ENCODE measurements around the gene CASQ1.

CASQ1 gene

GRCh38 chr1:160169553-160170399 lies 20.6 kb upstream of the CASQ1 start:
- ChIA-PET CTCF (interaction anchor here (0.7 kb wide), 2 partner anchors 185 to 247 kb away, joined by 3 to 4 read pairs; no protein-coding TSS in a partner anchor), POLR2A (no interaction called here)
- no peak for DNase-seq (ENCODE audit: extremely low spot score)
- TF ChIP-seq ELF4 (IDR thresholded peaks at IDR 0.05): no peak
- TF ChIP-seq PKNOX1 (IDR thresholded peaks at IDR 0.05): peak; percentile 81

GRCh38 chr1:160171354-160171753 lies 19.0 kb upstream of the CASQ1 start:
- POLR2A ChIA-PET: no interaction called here
- no peak for DNase-seq (ENCODE audit: extremely low spot score)
- TF ChIP-seq HDGF (IDR thresholded peaks at IDR 0.05; ENCODE audit: borderline replicate concordance) (no peak), SUZ12 (IDR thresholded peaks at IDR 0.05) (no peak), NFRKB (IDR thresholded peaks at IDR 0.05) (no peak), PKNOX1 (IDR thresholded peaks at IDR 0.05) (no peak)
- CTCF ChIA-PET: no interaction called here

GRCh38 chr1:160171980-160172379 lies 18.4 kb upstream of the CASQ1 start:
- ChIA-PET CTCF (no interaction called here), POLR2A (no interaction called here)
- TF ChIP-seq SUZ12 (IDR thresholded peaks at IDR 0.05) (no peak), FOXA1 (IDR thresholded peaks at IDR 0.05) (no peak), NFRKB (IDR thresholded peaks at IDR 0.05) (no peak), BHLHE40 (IDR thresholded peaks at IDR 0.05; ENCODE audit: borderline replicate concordance) (no peak), ZNF384 (IDR thresholded peaks at IDR 0.05) (no peak), FOXK2 (IDR thresholded peaks at IDR 0.05) (no peak), LEF1 (IDR thresholded peaks at IDR 0.05; ENCODE audit: borderline replicate concordance) (no peak), FOXM1 (IDR thresholded peaks at IDR 0.05; ENCODE audit: borderline replicate concordance) (no peak), PKNOX1 (IDR thresholded peaks at IDR 0.05) (no peak), HDGF (IDR thresholded peaks at IDR 0.05; ENCODE audit: borderline replicate concordance) (no peak), ARNT (IDR thresholded peaks at IDR 0.05) (no peak), TARDBP (IDR thresholded peaks at IDR 0.05) (no peak), CTBP1 (IDR thresholded peaks at IDR 0.05; ENCODE audit: borderline replicate concordance) (no peak), SP1 (IDR thresholded peaks at IDR 0.05) (no peak)
- no peak for DNase-seq (ENCODE audit: extremely low spot score)

GRCh38 chr1:160177231-160177630 lies 13.1 kb upstream of the CASQ1 start:
- no peak for TF ChIP-seq CTBP1 (IDR thresholded peaks at IDR 0.05; ENCODE audit: borderline replicate concordance)
- TF ChIP-seq LEF1 (IDR thresholded peaks at IDR 0.05; ENCODE audit: borderline replicate concordance): no peak
- TF ChIP-seq FOXA1 (IDR thresholded peaks at IDR 0.05): no peak
- no peak for TF ChIP-seq HDGF (IDR thresholded peaks at IDR 0.05; ENCODE audit: borderline replicate concordance)
- TF ChIP-seq ELF4 (IDR thresholded peaks at IDR 0.05): no peak
- no peak for TF ChIP-seq SP1 (IDR thresholded peaks at IDR 0.05)
- CTCF ChIA-PET: interaction anchor here (1.1 kb wide), 1 partner anchor 131 kb away, joined by 3 read pairs; no protein-coding TSS in a partner anchor
- DNase-seq (ENCODE audit: extremely low spot score): no peak
- POLR2A ChIA-PET: no interaction called here

- ChIA-PET POLR2A (no interaction called here), CTCF (interaction anchor here (1.1 kb wide), 1 partner anchor 131 kb away, joined by 3 read pairs; no protein-coding TSS in a partner anchor)
- TF ChIP-seq FOXM1 (IDR thresholded peaks at IDR 0.05; ENCODE audit: borderline replicate concordance): no peak
- no peak for TF ChIP-seq ZNF384 (IDR thresholded peaks at IDR 0.05)
- no peak for TF ChIP-seq CTBP1 (IDR thresholded peaks at IDR 0.05; ENCODE audit: borderline replicate concordance)
- TF ChIP-seq FOXA1 (IDR thresholded peaks at IDR 0.05): no peak
- TF ChIP-seq PKNOX1 (IDR thresholded peaks at IDR 0.05): no peak
- no peak for TF ChIP-seq ELF4 (IDR thresholded peaks at IDR 0.05)
- TF ChIP-seq SP1 (IDR thresholded peaks at IDR 0.05): no peak
- TF ChIP-seq ARNT (IDR thresholded peaks at IDR 0.05): no peak
- no peak for TF ChIP-seq NFRKB (IDR thresholded peaks at IDR 0.05)
- TF ChIP-seq TARDBP (IDR thresholded peaks at IDR 0.05): no peak
- TF ChIP-seq LEF1 (IDR thresholded peaks at IDR 0.05; ENCODE audit: borderline replicate concordance): no peak
- no peak for DNase-seq (ENCODE audit: extremely low spot score)
These were observed 12.7 kb upstream of the CASQ1 start for GRCh38 chr1:160177667-160178066.

- no peak for DNase-seq (ENCODE audit: extremely low spot score)
- ChIA-PET CTCF (no interaction called here), POLR2A (no interaction called here)
- TF ChIP-seq ELF4 (IDR thresholded peaks at IDR 0.05) (no peak), ZNF384 (IDR thresholded peaks at IDR 0.05) (no peak), ARNT (IDR thresholded peaks at IDR 0.05) (no peak), NFRKB (IDR thresholded peaks at IDR 0.05) (no peak), FOXM1 (IDR thresholded peaks at IDR 0.05; ENCODE audit: borderline replicate concordance) (no peak), LEF1 (IDR thresholded peaks at IDR 0.05; ENCODE audit: borderline replicate concordance) (no peak), FOXA1 (IDR thresholded peaks at IDR 0.05) (no peak), SUZ12 (IDR thresholded peaks at IDR 0.05) (no peak), L3MBTL2 (conservative IDR thresholded peaks at IDR 0.05) (no peak), TARDBP (IDR thresholded peaks at IDR 0.05) (no peak), CTBP1 (IDR thresholded peaks at IDR 0.05; ENCODE audit: borderline replicate concordance) (no peak), FOXK2 (IDR thresholded peaks at IDR 0.05) (no peak), HDGF (IDR thresholded peaks at IDR 0.05; ENCODE audit: borderline replicate concordance) (no peak), SP1 (IDR thresholded peaks at IDR 0.05) (no peak), BHLHE40 (IDR thresholded peaks at IDR 0.05; ENCODE audit: borderline replicate concordance) (no peak), PKNOX1 (IDR thresholded peaks at IDR 0.05) (no peak)
These were observed 11.6 kb upstream of the CASQ1 start for GRCh38 chr1:160178731-160179130.

Data from HEK293T (cell line).